GM23248 (cell line): ENCODE measurements around the gene S100PBP. TPM values are rescaled to one million over a fixed set of nuclear protein-coding genes. Genes with fewer than 3 reads are reported as not detected.

Source experiments
- DNase-seq: peaks from one replicate; pipeline ENCODE4 v3.0.0-alpha.2; 2015
- H2AFZ ChIP-seq: fragments of 200-600 bp; sonication (generic); 2 replicates; pipeline ENCODE4 v1.6.1; 2016; ENCODE audit warnings: antibody characterized with exemption
- H3F3A ChIP-seq: fragments of 200-600 bp; sonication (generic); 2 replicates; pipeline ENCODE4 v1.6.1; 2016; ENCODE audit warnings: mild to moderate bottlenecking, antibody characterized with exemption, mixed run types; ENCODE audit not compliant: insufficient read depth
- H3K27ac ChIP-seq: fragments of 200-600 bp; sonication (generic); 2 replicates; pipeline ENCODE4 v1.5.1; 2016; ENCODE audit warnings: mild to moderate bottlenecking
- H3K27me3 ChIP-seq: fragments of 200-600 bp; sonication (generic); replicated peaks from 2 replicates; pipeline ENCODE4 v1.6.1; 2016; ENCODE audit warnings: mild to moderate bottlenecking; ENCODE audit not compliant: insufficient read depth
- H3K36me3 ChIP-seq: fragments of 200-600 bp; sonication (generic); 2 replicates; pipeline ENCODE4 v1.6.1; 2016; ENCODE audit warnings: low read depth, mild to moderate bottlenecking
- H3K4me1 ChIP-seq: fragments of 200-600 bp; sonication (generic); 2 replicates; pipeline ENCODE4 v1.6.1; 2016; ENCODE audit warnings: mild to moderate bottlenecking; ENCODE audit not compliant: insufficient read depth
- H3K4me2 ChIP-seq: fragments of 200-600 bp; sonication (generic); one replicate; pipeline ENCODE4 v1.6.1; 2016; ENCODE audit warnings: mild to moderate bottlenecking; ENCODE audit not compliant: unreplicated experiment
- H3K4me3 ChIP-seq: fragments of 200-600 bp; sonication (generic); 2 replicates; pipeline ENCODE4 v1.5.1; 2016; ENCODE audit warnings: mild to moderate bottlenecking
- H3K79me2 ChIP-seq: fragments of 200-600 bp; sonication (generic); 2 replicates; pipeline ENCODE4 v1.6.1; 2016; ENCODE audit warnings: mild to moderate bottlenecking; ENCODE audit not compliant: insufficient read depth
- H3K9ac ChIP-seq: fragments of 200-600 bp; sonication (generic); 2 replicates; pipeline ENCODE4 v1.6.1; 2016; ENCODE audit warnings: mild to moderate bottlenecking
- H3K9me2 ChIP-seq: fragments of 200-600 bp; sonication (generic); 2 replicates; pipeline ENCODE4 v1.6.1; 2016; ENCODE audit warnings: mixed run types, mild to moderate bottlenecking, moderate library complexity; ENCODE audit not compliant: insufficient read depth
- H3K9me3 ChIP-seq: fragments of 200-600 bp; sonication (generic); one replicate; pipeline ENCODE4 v1.6.1; 2017; ENCODE audit warnings: low read depth
- H4K20me1 ChIP-seq: fragments of 200-600 bp; sonication (generic); 2 replicates; pipeline ENCODE4 v1.6.0; 2016; ENCODE audit not compliant: insufficient read depth
- EZH2 ChIP-seq: fragments of 200-600 bp; sonication (generic); IDR thresholded peaks from 2 replicates; pipeline ENCODE4 v1.6.1; 2018; ENCODE audit warnings: antibody characterized with exemption, mild to moderate bottlenecking; ENCODE audit not compliant: insufficient read depth, poor library complexity, severe bottlenecking
- EZH2phosphoT487 ChIP-seq: fragments of 200-600 bp; sonication (generic); IDR thresholded peaks from 2 replicates; pipeline ENCODE4 v1.6.1; 2018; ENCODE audit warnings: antibody characterized with exemption, moderate library complexity, mild to moderate bottlenecking, low read depth; ENCODE audit not compliant: insufficient read depth
- whole genome bisulfite sequencing, 2 experiments: methylation state at CpG; one replicate each; pipeline ENCODE4 v1.1.6; 2015 to 2017; ENCODE audit warnings: low lambda C conversion rate in 2 of 2, low coverage in 1 of 2; ENCODE audit errors: missing lambda C conversion rate in 2 of 2; 5-methylcytosine and 5-hydroxymethylcytosine counted together
- in situ Hi-C: fragments of 300-500 bp; cut with MboI; formaldehyde crosslinking; loops from 2 replicates; pipeline ENCODE4 v1.15.0; 2020
- polyA plus RNA-seq: library from polyadenylated mRNA; unstranded; fragments of >200 nt; fragmentation: Nextera tagmentation; extraction: Ambion mirVana; gene quantifications from 2 replicates; pipeline ENCODE4 v1.2.1, GENCODE V29; 2016
- total RNA-seq: library from RNA; depleted of rRNA; stranded (reverse); fragments of >200 nt; shearing (Covaris generic); gene quantifications from 2 replicates; pipeline ENCODE4 v1.2.3, GENCODE V29; 2014; rRNA removed

Gene S100PBP
- 25.2 and 35.0 TPM in 2 replicates for total RNA-seq
- polyA plus RNA-seq: 12.1 and 15.7 TPM in 2 replicates

DNA sequence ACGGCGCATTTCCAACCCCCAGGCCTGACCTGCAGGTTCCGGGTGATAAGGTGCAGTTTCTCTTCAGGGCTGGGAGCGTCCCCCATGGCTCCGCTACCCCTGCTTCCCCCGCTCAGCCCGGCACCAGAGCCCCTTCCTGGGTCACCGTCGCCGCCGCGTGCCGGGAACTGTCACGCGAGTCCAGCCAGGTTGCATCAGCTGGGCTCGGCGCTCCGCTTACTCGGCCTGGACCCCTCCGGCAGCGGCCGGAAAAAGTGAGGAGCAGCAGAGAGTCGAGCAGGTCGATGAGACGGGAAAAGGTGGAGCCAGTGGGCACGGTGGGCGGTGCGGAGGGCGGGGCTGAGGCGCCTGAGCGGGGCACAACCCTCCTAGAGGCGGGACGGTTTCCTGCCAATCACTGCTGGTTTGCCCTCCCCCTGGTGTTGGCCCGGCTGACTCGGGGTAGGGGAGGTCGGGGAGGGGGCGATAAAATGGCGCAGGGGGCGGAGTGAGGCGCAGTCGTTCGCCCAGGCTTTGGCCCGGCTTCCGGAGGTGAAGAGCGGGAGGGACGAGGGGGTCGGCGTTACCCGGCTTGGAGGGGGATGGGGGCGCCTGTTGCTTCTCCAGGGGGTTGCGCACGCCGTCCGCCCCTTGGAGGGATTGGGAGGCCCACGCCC, at the start of gene S100PBP, which contains the start of gene YARS1:
S100PBP (plus strand) TSS at position 495 of the 656 bp plus-strand sequence. CDS start 8,447 bp downstream, outside the sequence.
YARS1 (minus strand) TSS at position 200 of the 656 bp plus-strand sequence; CDS start at position 86, 114 bp downstream.
- Histone ChIP-seq H3K4me2 (peak within 1 kb of the TSS; percentile 100), H3K9me3 (no peaks in the 10 kb centered on the region), H3F3A (peaks cover 20% of the 10 kb centered on the region), H2AFZ (peak within 1 kb of the TSS; percentile 86), H3K27me3 (no peaks in the 10 kb centered on the region), H3K79me2 (peaks cover 94% of the 10 kb centered on the region), H3K9me2 (no peaks in the 10 kb centered on the region), H3K27ac (peak within 1 kb of the TSS; percentile 94), H3K4me3 (peak within 1 kb of the TSS; percentile 87), H3K9ac (peak within 1 kb of the TSS; percentile 97), H4K20me1 (no peaks in the 10 kb centered on the region; the same call in 1 of the 2 replicates), H3K36me3 (no peaks in the 10 kb centered on the region; the same call in 1 of the 2 replicates), H3K4me1 (peaks cover 28% of the 10 kb centered on the region)
- TF ChIP-seq EZH2: no peak
- no peak for TF ChIP-seq EZH2phosphoT487
- in situ Hi-C loops: no loop called here
- 0 to 2% methylated on average over 29 to 55 of the region's 55 CpGs for WGBS, 2 experiments
- DNase-seq: peak; percentile 99

DNA sequence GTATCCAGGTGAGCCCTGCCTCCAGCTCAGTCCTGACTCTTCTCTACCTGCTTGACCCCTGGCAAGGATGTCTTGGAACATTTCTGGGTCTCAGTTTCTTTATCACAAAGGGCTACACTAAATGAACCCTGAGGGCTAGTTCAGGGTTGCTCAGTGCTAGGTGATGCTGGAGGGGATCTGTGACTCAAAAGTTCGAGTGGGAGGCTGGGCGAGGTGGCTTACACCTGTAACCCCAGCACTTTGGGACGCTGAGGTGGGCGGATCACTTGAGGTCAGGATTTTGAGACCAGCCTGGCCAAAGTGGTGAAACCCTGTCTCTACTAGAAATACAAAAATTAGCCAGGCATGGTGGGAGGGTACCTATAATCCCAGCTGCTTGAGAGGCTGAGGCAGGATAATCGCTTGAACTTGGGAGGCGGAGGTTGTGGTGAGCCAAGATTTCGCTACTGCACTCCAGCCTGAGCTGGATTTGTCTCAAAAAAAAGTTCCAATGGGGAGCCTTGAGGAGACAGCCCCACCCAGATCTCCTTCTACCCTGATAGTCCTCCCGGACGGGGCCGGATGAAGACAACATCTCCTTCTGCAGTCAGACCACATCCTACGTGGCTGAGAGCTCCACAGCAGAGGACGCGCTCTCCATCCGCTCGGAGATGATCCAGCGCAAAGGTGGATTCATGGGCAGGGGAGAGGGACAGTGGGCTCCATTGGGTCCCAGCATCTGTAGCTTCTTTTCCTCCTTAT, 49.2 kb upstream of the S100PBP start:
- WGBS, 2 experiments: 87 to 91% methylated on average over 16 of the region's 16 CpGs
- no peak for TF ChIP-seq EZH2
- no peak for TF ChIP-seq EZH2phosphoT487

DNA sequence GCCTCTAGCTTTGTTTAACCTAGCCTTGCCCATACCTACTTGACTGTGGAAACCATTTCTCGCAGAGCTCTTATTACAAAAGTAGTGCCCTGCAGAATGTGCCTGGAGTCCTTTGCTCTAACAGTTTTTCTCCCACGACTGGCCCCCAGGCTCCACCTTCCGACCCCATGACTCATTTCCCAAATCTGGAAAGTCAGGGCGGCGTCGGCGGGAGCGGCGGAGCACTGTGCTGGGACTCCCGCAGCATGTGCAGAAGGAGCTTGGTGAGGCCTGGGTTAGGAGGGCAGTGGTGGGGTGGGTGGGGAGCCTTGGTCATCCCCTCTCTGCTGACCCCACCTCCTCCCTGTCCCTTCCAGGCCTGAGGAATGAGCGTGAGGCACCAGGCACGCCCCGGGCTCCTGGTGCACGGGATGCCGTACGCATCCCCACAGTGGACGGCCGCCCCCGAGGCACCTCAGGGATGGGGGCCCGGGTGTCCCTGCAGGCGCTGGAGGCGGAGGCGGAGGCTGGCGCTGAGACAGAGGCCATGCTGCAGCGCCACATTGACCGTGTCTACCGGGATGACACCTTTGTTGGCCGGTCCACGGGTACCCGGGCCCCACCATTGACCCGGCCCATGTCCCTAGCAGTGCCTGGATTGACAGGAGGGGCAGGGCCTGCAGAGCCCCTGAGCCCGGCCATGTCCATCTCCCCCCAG, 47.8 kb upstream of the S100PBP start:
- Histone ChIP-seq H3K36me3 (0 out of 2 replicates have a peak, but pooled peaks cover 6% of the 10 kb centered on the region), H3K27ac (no peak overlapping the region; the same call in 1 of the 2 replicates), H3K4me1 (no peaks in the 10 kb centered on the region), H3K79me2 (no peaks in the 10 kb centered on the region), H2AFZ (no peak overlapping the region), H4K20me1 (no peaks in the 10 kb centered on the region), H3K9me3 (no peaks in the 10 kb centered on the region), H3K9me2 (no peaks in the 10 kb centered on the region), H3K4me2 (no peak overlapping the region), H3K27me3 (no peaks in the 10 kb centered on the region), H3F3A (peaks cover 4% of the 10 kb centered on the region; the same call in 1 of the 2 replicates), H3K4me3 (no peak overlapping the region), H3K9ac (no peak overlapping the region)
- DNase-seq: peak; percentile 69
- in situ Hi-C loops: no loop called here
- WGBS, 2 experiments: 71 to 83% methylated on average over 28 to 32 of the region's 32 CpGs
- TF ChIP-seq EZH2phosphoT487 (no peak), EZH2 (no peak)

More for the DNA sequence above, 49.2 kb upstream of the S100PBP start:
- no peak for DNase-seq
- Histone ChIP-seq H4K20me1 (no peaks in the 10 kb centered on the region), H3K9ac (no peak overlapping the region), H3K9me2 (no peaks in the 10 kb centered on the region), H3K4me3 (no peak overlapping the region), H3K79me2 (no peaks in the 10 kb centered on the region), H3K9me3 (no peaks in the 10 kb centered on the region), H3K36me3 (no peaks in the 10 kb centered on the region), H3K27ac (no peak overlapping the region), H3K4me2 (no peak overlapping the region), H3K27me3 (no peaks in the 10 kb centered on the region), H2AFZ (no peak overlapping the region), H3F3A (peaks cover 4% of the 10 kb centered on the region; the same call in 1 of the 2 replicates), H3K4me1 (no peaks in the 10 kb centered on the region)
- in situ Hi-C loops: no loop called here

DNA sequence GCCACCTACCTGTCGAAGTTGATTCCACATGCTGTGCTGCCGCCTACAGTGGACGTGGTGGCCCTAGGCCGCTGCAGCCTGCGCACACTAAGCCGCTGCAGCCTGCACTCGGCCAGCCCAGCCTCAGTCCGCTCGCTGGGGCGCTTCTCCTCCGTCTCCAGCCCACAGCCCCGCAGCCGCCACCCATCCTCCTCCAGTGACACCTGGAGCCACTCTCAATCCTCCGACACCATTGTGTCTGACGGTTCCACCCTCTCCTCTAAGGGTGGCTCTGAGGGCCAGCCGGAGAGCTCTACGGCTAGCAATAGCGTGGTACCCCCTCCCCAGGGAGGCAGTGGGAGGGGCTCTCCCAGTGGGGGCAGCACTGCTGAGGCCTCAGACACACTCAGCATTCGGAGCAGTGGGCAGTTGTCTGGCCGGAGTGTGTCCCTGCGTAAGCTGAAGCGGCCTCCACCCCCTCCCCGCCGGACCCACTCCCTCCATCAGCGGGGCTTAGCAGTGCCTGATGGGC, 47.2 kb upstream of the S100PBP start:
- no peak for DNase-seq
- peaks cover 2% of the 10 kb centered on the region for H3K4me1 ChIP-seq
- no peaks in the 10 kb centered on the region for H3K27me3 ChIP-seq
- no peaks in the 10 kb centered on the region for H3K9me2 ChIP-seq
- H3F3A ChIP-seq: peaks cover 9% of the 10 kb centered on the region
- no peak overlapping the region for H3K9ac ChIP-seq
- H3K4me2 ChIP-seq: no peak overlapping the region
- WGBS, 2 experiments: 92 to 97% methylated on average over 19 to 25 of the region's 25 CpGs
- no peaks in the 10 kb centered on the region for H4K20me1 ChIP-seq
- peaks cover 12% of the 10 kb centered on the region; the same call in 1 of the 2 replicates for H3K36me3 ChIP-seq
- no peak overlapping the region for H3K4me3 ChIP-seq
- in situ Hi-C loops: no loop called here
- H3K79me2 ChIP-seq: no peaks in the 10 kb centered on the region
- no peak overlapping the region for H3K27ac ChIP-seq
- H2AFZ ChIP-seq: no peak overlapping the region
- H3K9me3 ChIP-seq: no peaks in the 10 kb centered on the region
- TF ChIP-seq EZH2phosphoT487: no peak
- TF ChIP-seq EZH2: no peak
